Type B pancreatic cell (in vitro differentiated cells): ENCODE data around the gene DDX17. TPM values are rescaled to one million over a fixed set of nuclear protein-coding genes. Genes with fewer than 3 reads are reported as not detected.

Experiments used
- DNase-seq: peaks from one replicate; pipeline ENCODE4 v3.0.0; 2021; ENCODE audit warnings: mixed read lengths; ENCODE audit not compliant: unreplicated experiment; ENCODE audit errors: extremely low spot score
- H3K27ac Mint-ChIP-seq: 2 replicates; pipeline ENCODE4 v1.8.0; 2021; ENCODE audit warnings: mild to moderate bottlenecking, mixed read lengths
- H3K27me3 Mint-ChIP-seq: 2 replicates; pipeline ENCODE4 v1.8.0; 2021; ENCODE audit warnings: mixed read lengths
- H3K36me3 Mint-ChIP-seq: 2 replicates; pipeline ENCODE4 v1.8.0; 2021; ENCODE audit warnings: mixed read lengths
- H3K4me1 Mint-ChIP-seq: one replicate; pipeline ENCODE4 v1.8.0; 2021; ENCODE audit warnings: mixed read lengths; ENCODE audit not compliant: unreplicated experiment
- H3K4me3 Mint-ChIP-seq: 2 replicates; pipeline ENCODE4 v1.8.0; 2021; ENCODE audit warnings: mild to moderate bottlenecking, mixed read lengths
- H3K9me3 Mint-ChIP-seq: 2 replicates; pipeline ENCODE4 v1.8.0; 2021; ENCODE audit warnings: mixed read lengths
- CTCF ChIP-seq: fragments of 200-600 bp; sonication (generic); conservative IDR thresholded peaks from 2 replicates; pipeline ENCODE4 v1.5.0; 2021; ENCODE audit warnings: antibody characterized with exemption, mild to moderate bottlenecking
- total RNA-seq: library from RNA; stranded (reverse); gene quantifications from 2 replicates; pipeline ENCODE4 v1.2.1, GENCODE V29; 2021; ENCODE audit warnings: low replicate concordance

The DDX17 gene
- total RNA-seq, 1 donor from 2014 or later, result 531 TPM

- Mint-ChIP-seq H3K36me3 (no peaks in the 10 kb centered on the region), H3K9me3 (no peaks in the 10 kb centered on the region)
Observed at GRCh38 chr22:38435965-38436364, 70.1 kb downstream of the DDX17 start.

GRCh38 chr22:38435010-38435409, 71.1 kb downstream of the DDX17 start:
- no peaks in the 10 kb centered on the region for H3K9me3 Mint-ChIP-seq
- no peaks in the 10 kb centered on the region for H3K36me3 Mint-ChIP-seq
- H3K27ac Mint-ChIP-seq, result no peak overlapping the region
- H3K27me3 Mint-ChIP-seq, result no peaks in the 10 kb centered on the region
- H3K4me3 Mint-ChIP-seq, result no peak overlapping the region
- no peak for TF ChIP-seq CTCF
- DNase-seq, result no peak
- H3K4me1 Mint-ChIP-seq, result no peaks in the 10 kb centered on the region

More at GRCh38 chr22:38435965-38436364, 70.1 kb downstream of the DDX17 start:
- DNase-seq, result no peak
- no peaks in the 10 kb centered on the region for H3K4me1 Mint-ChIP-seq
- no peak for TF ChIP-seq CTCF
- H3K4me3 Mint-ChIP-seq, result no peak overlapping the region
- H3K27me3 Mint-ChIP-seq, result peaks cover 5% of the 10 kb centered on the region
- H3K27ac Mint-ChIP-seq, result no peak overlapping the region

- TF ChIP-seq CTCF, result no peak
- H3K9me3 Mint-ChIP-seq, result no peaks in the 10 kb centered on the region
- no peak overlapping the region for H3K27ac Mint-ChIP-seq
- no peaks in the 10 kb centered on the region for H3K27me3 Mint-ChIP-seq
- no peaks in the 10 kb centered on the region for H3K36me3 Mint-ChIP-seq
- no peak overlapping the region for H3K4me3 Mint-ChIP-seq
- no peaks in the 10 kb centered on the region for H3K4me1 Mint-ChIP-seq
- no peak for DNase-seq
Observed at GRCh38 chr22:38433871-38434270, 72.2 kb downstream of the DDX17 start.

Other genes starting within 250 kb of the DDX17 start
- gene TMEM184B, start 233.3 kb downstream of the DDX17 start, total RNA-seq, result 66.7 and 83.3 TPM in 2 replicates
- gene CSNK1E, start 188.9 kb downstream of the DDX17 start, total RNA-seq, result 199 and 219 TPM in 2 replicates
- gene KCNJ4, start 51.1 kb downstream of the DDX17 start, total RNA-seq, result 1.3 and 2.0 TPM in 2 replicates
- 10.6 and 24.2 TPM in 2 replicates for gene KDELR3, start 38.2 kb downstream of the DDX17 start, total RNA-seq
- gene DMC1, start 63.9 kb upstream of the DDX17 start, total RNA-seq, result 2.5 and 5.6 TPM in 2 replicates
- 5.0 and 11.2 TPM in 2 replicates for gene FAM227A, start 150.1 kb upstream of the DDX17 start, total RNA-seq
- gene CBY1, start 150.3 kb upstream of the DDX17 start, total RNA-seq, result 48.9 and 53.5 TPM in 2 replicates
- gene TOMM22, start 175.6 kb upstream of the DDX17 start, total RNA-seq, result 80.8 and 91.6 TPM in 2 replicates
- gene JOSD1, start 194.6 kb upstream of the DDX17 start, total RNA-seq, result 43.4 and 51.8 TPM in 2 replicates
- 47.1 and 60.1 TPM in 2 replicates for gene GTPBP1, start 199.6 kb upstream of the DDX17 start, total RNA-seq
- gene SUN2, start 249.7 kb upstream of the DDX17 start, total RNA-seq, result 43.5 and 70.5 TPM in 2 replicates